ENCODE data around the gene TMEM18. TPM values are rescaled to one million over a fixed set of nuclear protein-coding genes. Genes with fewer than 3 reads are reported as not detected.

The TMEM18 gene
- total RNA-seq, 1 experiment from 2014 or later = 49.6 TPM

DNA sequence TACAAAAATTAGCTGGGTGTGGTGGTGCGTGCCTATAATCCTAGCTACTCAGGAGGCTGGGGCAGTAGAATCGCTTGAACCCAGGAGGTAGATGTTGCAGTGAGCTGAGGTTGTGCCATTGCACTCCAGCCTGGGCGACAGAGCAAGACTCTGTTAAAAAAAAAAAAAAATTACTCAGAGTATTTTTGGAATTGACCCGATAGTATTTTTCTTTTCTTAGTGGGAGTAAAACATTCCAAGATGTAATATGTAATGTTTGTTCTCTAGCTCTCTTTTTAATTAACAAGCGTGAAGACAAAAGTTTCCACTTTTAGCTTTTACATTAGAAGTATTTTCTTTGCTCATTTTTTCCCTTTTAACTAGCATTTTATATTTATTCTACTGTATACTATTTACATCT is 12.0 kb upstream of the TMEM18 start:
- Histone ChIP-seq H3K36me3 (ENCODE audit: control insufficient read depth, insufficient read depth, low read length) (no peaks in the 10 kb centered on the region), H3K4me3 (ENCODE audit: low read depth in 2 of 2, low read length in 2 of 2) (no peak overlapping the region), H3K4me1 (ENCODE audit: control insufficient read depth, insufficient read depth, low read length) (peaks cover 1% of the 10 kb centered on the region), H3K27me3 (ENCODE audit: control insufficient read depth, insufficient read depth, low read length) (no peaks in the 10 kb centered on the region), H3K9me3 (ENCODE audit: control insufficient read depth, insufficient read depth, low read depth, low read length) (peaks cover 8% of the 10 kb centered on the region; the same call in 1 of the 2 replicates), H3K27ac (ENCODE audit: low read length) (no peak overlapping the region)
- TF ChIP-seq, protein P1, sequence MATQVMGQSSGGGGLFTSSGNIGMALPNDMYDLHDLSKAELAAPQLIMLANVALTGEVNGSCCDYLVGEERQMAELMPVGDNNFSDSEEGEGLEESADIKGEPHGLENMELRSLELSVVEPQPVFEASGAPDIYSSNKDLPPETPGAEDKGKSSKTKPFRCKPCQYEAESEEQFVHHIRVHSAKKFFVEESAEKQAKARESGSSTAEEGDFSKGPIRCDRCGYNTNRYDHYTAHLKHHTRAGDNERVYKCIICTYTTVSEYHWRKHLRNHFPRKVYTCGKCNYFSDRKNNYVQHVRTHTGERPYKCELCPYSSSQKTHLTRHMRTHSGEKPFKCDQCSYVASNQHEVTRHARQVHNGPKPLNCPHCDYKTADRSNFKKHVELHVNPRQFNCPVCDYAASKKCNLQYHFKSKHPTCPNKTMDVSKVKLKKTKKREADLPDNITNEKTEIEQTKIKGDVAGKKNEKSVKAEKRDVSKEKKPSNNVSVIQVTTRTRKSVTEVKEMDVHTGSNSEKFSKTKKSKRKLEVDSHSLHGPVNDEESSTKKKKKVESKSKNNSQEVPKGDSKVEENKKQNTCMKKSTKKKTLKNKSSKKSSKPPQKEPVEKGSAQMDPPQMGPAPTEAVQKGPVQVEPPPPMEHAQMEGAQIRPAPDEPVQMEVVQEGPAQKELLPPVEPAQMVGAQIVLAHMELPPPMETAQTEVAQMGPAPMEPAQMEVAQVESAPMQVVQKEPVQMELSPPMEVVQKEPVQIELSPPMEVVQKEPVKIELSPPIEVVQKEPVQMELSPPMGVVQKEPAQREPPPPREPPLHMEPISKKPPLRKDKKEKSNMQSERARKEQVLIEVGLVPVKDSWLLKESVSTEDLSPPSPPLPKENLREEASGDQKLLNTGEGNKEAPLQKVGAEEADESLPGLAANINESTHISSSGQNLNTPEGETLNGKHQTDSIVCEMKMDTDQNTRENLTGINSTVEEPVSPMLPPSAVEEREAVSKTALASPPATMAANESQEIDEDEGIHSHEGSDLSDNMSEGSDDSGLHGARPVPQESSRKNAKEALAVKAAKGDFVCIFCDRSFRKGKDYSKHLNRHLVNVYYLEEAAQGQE (IDR thresholded peaks at IDR 0.05; ENCODE audit: insufficient read depth in 1 of 2, low read depth in 2 of 2, low read length in 1 of 2) = no peak
- TF ChIP-seq TCF7L2 (IDR thresholded peaks at IDR 0.05; ENCODE audit: low read depth, low read length) = no peak
- no peak for TF ChIP-seq POLR2AphosphoS5 (IDR thresholded peaks at IDR 0.05; ENCODE audit: low read depth, low read length)
- TF ChIP-seq SIN3A (IDR thresholded peaks at IDR 0.05; ENCODE audit: borderline replicate concordance, insufficient read depth, low read depth, low read length) = no peak
- TF ChIP-seq, protein P2, sequence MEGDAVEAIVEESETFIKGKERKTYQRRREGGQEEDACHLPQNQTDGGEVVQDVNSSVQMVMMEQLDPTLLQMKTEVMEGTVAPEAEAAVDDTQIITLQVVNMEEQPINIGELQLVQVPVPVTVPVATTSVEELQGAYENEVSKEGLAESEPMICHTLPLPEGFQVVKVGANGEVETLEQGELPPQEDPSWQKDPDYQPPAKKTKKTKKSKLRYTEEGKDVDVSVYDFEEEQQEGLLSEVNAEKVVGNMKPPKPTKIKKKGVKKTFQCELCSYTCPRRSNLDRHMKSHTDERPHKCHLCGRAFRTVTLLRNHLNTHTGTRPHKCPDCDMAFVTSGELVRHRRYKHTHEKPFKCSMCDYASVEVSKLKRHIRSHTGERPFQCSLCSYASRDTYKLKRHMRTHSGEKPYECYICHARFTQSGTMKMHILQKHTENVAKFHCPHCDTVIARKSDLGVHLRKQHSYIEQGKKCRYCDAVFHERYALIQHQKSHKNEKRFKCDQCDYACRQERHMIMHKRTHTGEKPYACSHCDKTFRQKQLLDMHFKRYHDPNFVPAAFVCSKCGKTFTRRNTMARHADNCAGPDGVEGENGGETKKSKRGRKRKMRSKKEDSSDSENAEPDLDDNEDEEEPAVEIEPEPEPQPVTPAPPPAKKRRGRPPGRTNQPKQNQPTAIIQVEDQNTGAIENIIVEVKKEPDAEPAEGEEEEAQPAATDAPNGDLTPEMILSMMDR (IDR thresholded peaks at IDR 0.05) = no peak
- in situ Hi-C loops (cut with HindIII; ENCODE audit: low pct_unique_long_range_greater_than_20kb, low sequenced_read_pairs) = no loop called here
- BruUV-seq (replicated peaks) = no TSS peak
- CTCF ChIA-PET = no interaction called here
- DNase-seq (ENCODE audit: low read depth, low spot score) = no peak
- POLR2A ChIA-PET = no interaction called here
- ATAC-seq = no peak
- intact Hi-C loops (cut with micrococcal nuclease; ENCODE audit: unreplicated experiment) = no loop called here

DNA sequence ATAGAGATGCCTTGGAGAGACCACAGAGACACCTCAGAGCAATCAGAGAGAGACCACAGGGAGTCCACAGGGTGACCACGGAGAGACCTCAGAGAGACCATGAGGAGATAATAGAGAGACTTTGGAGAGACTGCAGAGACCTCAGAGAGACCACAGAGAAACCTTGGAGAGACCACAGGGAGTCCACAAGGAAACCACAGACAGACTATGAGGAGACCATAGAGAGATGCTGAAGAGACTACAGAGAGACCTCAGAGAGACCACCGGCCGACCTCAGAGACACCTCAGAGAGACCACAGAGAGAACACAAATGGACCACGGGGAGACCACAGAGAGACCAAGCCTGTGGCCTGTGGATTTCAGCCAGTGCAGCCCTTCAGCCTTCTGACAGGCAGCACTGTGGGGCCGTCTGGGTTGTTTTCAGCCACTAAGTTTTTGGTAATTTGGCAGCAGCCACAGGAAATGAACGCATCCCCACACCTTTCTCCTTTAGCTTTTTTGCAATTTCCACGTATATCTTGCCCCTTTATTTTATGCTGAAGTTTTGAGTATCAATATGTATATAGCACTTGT is 11.4 kb upstream of the TMEM18 start:
- H3K36me3 ChIP-seq (ENCODE audit: control insufficient read depth, insufficient read depth, low read length) = no peaks in the 10 kb centered on the region
- no peak overlapping the region for H3K27ac ChIP-seq (ENCODE audit: low read length)
- no peaks in the 10 kb centered on the region for H3K27me3 ChIP-seq (ENCODE audit: control insufficient read depth, insufficient read depth, low read length)

More for the DNA sequence above, 11.4 kb upstream of the TMEM18 start:
- ChIA-PET POLR2A (no interaction called here), CTCF (no interaction called here)
- BruUV-seq (replicated peaks) = no TSS peak
- TF ChIP-seq SIN3A (IDR thresholded peaks at IDR 0.05; ENCODE audit: borderline replicate concordance, insufficient read depth, low read depth, low read length) = no peak
- no peak for TF ChIP-seq TCF7L2 (IDR thresholded peaks at IDR 0.05; ENCODE audit: low read depth, low read length)
- TF ChIP-seq, protein P2 (IDR thresholded peaks at IDR 0.05) = no peak
- TF ChIP-seq POLR2AphosphoS5 (IDR thresholded peaks at IDR 0.05; ENCODE audit: low read depth, low read length) = no peak
- H3K9me3 ChIP-seq (ENCODE audit: control insufficient read depth, insufficient read depth, low read depth, low read length) = peaks cover 8% of the 10 kb centered on the region; the same call in 1 of the 2 replicates
- intact Hi-C loops (cut with micrococcal nuclease; ENCODE audit: unreplicated experiment) (no loop called here), in situ Hi-C loops (cut with HindIII; ENCODE audit: low pct_unique_long_range_greater_than_20kb, low sequenced_read_pairs) (no loop called here)
- no peak for DNase-seq (ENCODE audit: low read depth, low spot score)
- H3K4me1 ChIP-seq (ENCODE audit: control insufficient read depth, insufficient read depth, low read length) = no peaks in the 10 kb centered on the region
- no peak for ATAC-seq
- no peak overlapping the region for H3K4me3 ChIP-seq (ENCODE audit: low read depth in 2 of 2, low read length in 2 of 2)
